Endothelial cell of umbilical vein (primary cell): ENCODE measurements around the gene SPAG6. TPM values are rescaled to one million over a fixed set of nuclear protein-coding genes. Genes with fewer than 3 reads are reported as not detected.

Source experiments
- BruUV-seq: library from RNA; stranded (reverse); fragments of 400-500 nt; replicated peaks from 2 replicates; lab custom pipeline; 2021; lab: Mats Ljungman, UMichigan
- CTCF ChIA-PET: fragments of 300-600, 350-600 bp; sonication (Branson Sonifier 250); formaldehyde crosslinking; loops from one replicate; lab custom pipeline; 2021; ENCODE audit warnings: antibody characterized with exemption, inconsistent platforms; lab: Charles Lee
- POLR2A ChIA-PET: fragments of 300-600, 350-600 bp; sonication (Branson Sonifier 250); formaldehyde crosslinking; loops from one replicate; lab custom pipeline; 2021; ENCODE audit warnings: antibody characterized with exemption, inconsistent platforms; lab: Charles Lee
- DNase-seq: peaks from one replicate; pipeline ENCODE4 v3.0.0-alpha.2; 2011; ENCODE audit warnings: low read depth, low spot score
- FAIRE-seq: peaks from 2 replicates; lab custom pipeline; 2011; peaks lifted over from hg19 to GRCh38; lab: Jason Lieb, UNC
- H2AFZ ChIP-seq: 2 replicates; pipeline ENCODE4 v1.6.0; 2012; ENCODE audit warnings: low read depth, low read length, control low read depth, inconsistent platforms
- H3K27ac ChIP-seq: 2 replicates; pipeline ENCODE4 v1.5.1; 2011; ENCODE audit warnings: low read depth, mild to moderate bottlenecking, control low read depth, low read length, moderate library complexity; ENCODE audit not compliant: insufficient read depth
- H3K27me3 ChIP-seq, 2 experiments: 2 replicates each; pipeline versions ENCODE4 v1.6.0 to v1.6.1; 2011; ENCODE audit warnings: low read length in 2 of 2, mixed read lengths in 1 of 2; ENCODE audit not compliant: control insufficient read depth in 2 of 2, insufficient read depth in 2 of 2
- H3K36me3 ChIP-seq, 2 experiments: 2 replicates in 1 of 2; 3 replicates in 1 of 2; pipeline ENCODE4 v1.5.1; 2011; ENCODE audit warnings: low read length in 2 of 2, mild to moderate bottlenecking in 1 of 2, moderate library complexity in 1 of 2; ENCODE audit not compliant: control insufficient read depth in 2 of 2, insufficient read depth in 2 of 2; ENCODE audit errors: extremely low read depth in 1 of 2
- H3K4me1 ChIP-seq: 3 replicates; pipeline ENCODE4 v1.5.1; 2011; ENCODE audit warnings: mild to moderate bottlenecking, low read length; ENCODE audit not compliant: control insufficient read depth, insufficient read depth; ENCODE audit errors: extremely low read depth
- H3K4me2 ChIP-seq: 2 replicates; pipeline ENCODE4 v1.6.1; 2011; ENCODE audit warnings: low read length, control low read depth, mixed read lengths; ENCODE audit not compliant: insufficient read depth
- H3K4me3 ChIP-seq, 3 experiments: fragments of 200-600 bp in 1 of 3; sonication (generic), shearing (Covaris generic) in 1 of 3; replicated peaks in 1 of 3; 2 replicates each; pipeline ENCODE4 v1.5.1; 2011 to 2016; ENCODE audit warnings: control low read depth in 3 of 3, low read length in 3 of 3, mild to moderate bottlenecking in 2 of 3, inconsistent platforms in 1 of 3, low read depth in 1 of 3, moderate library complexity in 1 of 3; ENCODE audit not compliant: insufficient read depth in 1 of 3
- H3K79me2 ChIP-seq: 2 replicates; pipeline ENCODE4 v1.6.0; 2012; ENCODE audit warnings: low read length, inconsistent platforms; ENCODE audit not compliant: control insufficient read depth, insufficient read depth
- H3K9ac ChIP-seq: replicated peaks from 2 replicates; pipeline ENCODE3; 2011; ENCODE audit warnings: low read length, control low read depth; ENCODE audit not compliant: insufficient read depth; ENCODE audit errors: extremely low read depth
- H3K9me1 ChIP-seq: replicated peaks from 3 replicates; pipeline ENCODE4 v1.6.0; 2011; ENCODE audit warnings: mild to moderate bottlenecking, low read length; ENCODE audit not compliant: control insufficient read depth, insufficient read depth; ENCODE audit errors: extremely low read depth
- H3K9me3 ChIP-seq: replicated peaks from 2 replicates; pipeline ENCODE4 v1.5.1; 2012; ENCODE audit warnings: low read length, inconsistent platforms; ENCODE audit not compliant: control insufficient read depth, insufficient read depth
- H4K20me1 ChIP-seq: replicated peaks from 2 replicates; pipeline ENCODE3; 2011; ENCODE audit warnings: mild to moderate bottlenecking, low read length; ENCODE audit not compliant: control insufficient read depth, insufficient read depth; ENCODE audit errors: extremely low read depth
- EZH2 ChIP-seq: IDR thresholded peaks from 2 replicates; pipeline ENCODE4 v1.6.1; 2012; ENCODE audit warnings: borderline replicate concordance, low read depth, mild to moderate bottlenecking, moderate library complexity, low read length, inconsistent platforms; ENCODE audit not compliant: severe bottlenecking
- GATA2 ChIP-seq: IDR thresholded peaks from 2 replicates; pipeline ENCODE4 v1.7.0; 2011; ENCODE audit warnings: low read depth, mild to moderate bottlenecking, moderate library complexity, mixed read lengths, low read length; ENCODE audit not compliant: insufficient read length, insufficient read depth
- MAX ChIP-seq: IDR thresholded peaks from 2 replicates; pipeline ENCODE4 v1.6.1; 2011; ENCODE audit not compliant: insufficient read depth, insufficient read length
- POLR2A ChIP-seq: IDR thresholded peaks from 2 replicates; pipeline ENCODE4 v1.6.1; 2012; ENCODE audit warnings: low read depth, mild to moderate bottlenecking, control low read depth, low read length
- dilution Hi-C: fragments of 300-500 bp; cut with MboI; formaldehyde crosslinking; loops from one replicate; pipeline ENCODE4 v1.15.0; 2019; ENCODE audit warnings: low sequenced_read_pairs; ENCODE audit not compliant: extremely low pct_ligation_motif_present
- intact Hi-C: fragments of 100-400 bp; cut with micrococcal nuclease; formaldehyde crosslinking; loops from one replicate; pipeline ENCODE4 v1.10.0; 2022
- polyA plus RNA-seq, 4 experiments: library from polyadenylated mRNA; depleted of rRNA in 3 of 4; stranded (reverse) in 3 of 4; unstranded in 1 of 4; fragments of >200 nt; gene quantifications; 2 replicates each; pipeline versions ENCODE4 v1.2.1 to v1.2.3, GENCODE V29; 2011 to 2012; ENCODE audit warnings: missing spikeins in 1 of 4
- total RNA-seq: library from RNA; stranded (reverse); gene quantifications from 2 replicates; pipeline ENCODE4 v1.2.3, GENCODE V29; 2021
- TF ChIP-seq, protein P1 (sequence below), 2 donors: IDR thresholded peaks; 1 replicate in 1 of 2; 2 replicates in 1 of 2; pipeline ENCODE4 v1.5.1; 2011; ENCODE audit warnings: low read length in 2 of 2, mild to moderate bottlenecking in 2 of 2, moderate library complexity in 2 of 2, control low read depth in 1 of 2, inconsistent platforms in 1 of 2, low read depth in 1 of 2; ENCODE audit not compliant: insufficient read depth in 1 of 2; ENCODE audit errors: extremely low read depth in 1 of 2

Gene SPAG6
- total and polyA plus RNA-seq, 2 donors (not counting 3 experiments of a cell fraction or from before 2014, with no cell fraction given) = not detected

DNA sequence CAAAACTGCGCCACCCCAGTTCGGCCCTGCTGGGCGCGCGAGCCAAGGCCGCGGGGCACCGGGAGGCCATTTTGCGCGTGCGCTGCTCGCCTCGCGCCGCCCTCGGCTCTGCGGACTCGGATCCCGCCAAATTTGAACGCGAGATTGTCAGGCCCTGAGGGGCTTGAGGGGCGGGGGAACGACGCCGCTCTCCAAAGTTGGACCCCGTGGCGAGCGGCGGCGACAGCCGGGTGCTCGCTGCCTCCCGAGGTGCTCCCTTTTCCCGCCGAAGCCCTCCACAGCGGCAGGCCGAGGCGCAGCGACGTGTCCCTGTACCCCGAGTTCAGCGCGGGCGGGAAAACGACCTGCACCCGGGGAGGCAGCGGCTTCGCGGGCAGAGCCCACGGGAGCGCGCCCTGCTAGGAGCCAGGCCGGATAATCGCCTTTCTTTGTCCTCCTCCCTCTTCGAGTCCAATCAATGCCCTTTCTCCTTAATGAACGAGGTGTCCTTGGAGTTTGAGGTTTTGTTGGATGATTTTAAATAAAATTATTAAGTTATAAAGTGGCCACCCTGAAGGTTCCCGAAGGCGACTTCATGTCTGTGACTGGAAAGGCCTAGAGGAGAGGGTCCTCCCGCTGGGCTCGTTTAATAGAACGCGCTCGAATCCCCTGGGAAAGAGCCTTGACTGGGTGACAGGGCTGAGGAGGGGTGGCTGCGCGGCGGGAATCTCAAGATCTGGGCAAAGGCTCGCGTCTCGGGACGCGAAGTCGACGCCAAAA is 10.7 kb upstream of the SPAG6 start:
- POLR2A ChIA-PET = no interaction called here
- H2AFZ ChIP-seq = peak overlapping the region; percentile 79
- peak overlapping the region; percentile 43 for H3K4me2 ChIP-seq
- no peak for FAIRE-seq
- no peaks in the 10 kb centered on the region for H3K9me3 ChIP-seq
- CTCF ChIA-PET = no interaction called here
- H3K9ac ChIP-seq = no peak overlapping the region
- DNase-seq = no peak
- TF ChIP-seq MAX (peak; percentile 47), POLR2A (no peak), EZH2 (no peak), GATA2 (no peak)
- H3K9me1 ChIP-seq = no peaks in the 10 kb centered on the region
- H3K36me3 ChIP-seq = peaks cover 2 to 3% of the 10 kb centered on the region in 2 experiments
- intact Hi-C loops = loop anchor here (1.0 kb wide), 1 partner anchor 8 kb away; no protein-coding TSS in a partner anchor
- peak overlapping the region in 2 of 3 experiments; percentile 23 to 35 for H3K4me3 ChIP-seq
- H3K27ac ChIP-seq = no peak overlapping the region
- no peaks in the 10 kb centered on the region for H4K20me1 ChIP-seq
- no peaks in the 10 kb centered on the region for H3K79me2 ChIP-seq
- dilution Hi-C loops = no loop called here
- peaks cover 52 to 64% of the 10 kb centered on the region in 2 experiments for H3K27me3 ChIP-seq
- peaks cover 11% of the 10 kb centered on the region for H3K4me1 ChIP-seq
- no TSS peak for BruUV-seq

GRCh38 chr10:22335173-22335933 is 9.9 kb upstream of the SPAG6 start:
- no peak overlapping the region for H3K9ac ChIP-seq
- no TSS peak for BruUV-seq
- CTCF ChIA-PET = no interaction called here

More at GRCh38 chr10:22335173-22335933, 9.9 kb upstream of the SPAG6 start:
- H3K4me3 ChIP-seq = peak overlapping the region in 2 of 3 experiments; percentile 23 to 35
- FAIRE-seq (no peak), DNase-seq (peak; percentile 40)
- H3K4me1 ChIP-seq = peaks cover 17% of the 10 kb centered on the region
- intact Hi-C loops (loop anchor here (1.0 kb wide), 1 partner anchor 9 kb away; no protein-coding TSS in a partner anchor), dilution Hi-C loops (no loop called here)
- POLR2A ChIA-PET = no interaction called here
- no peak overlapping the region for H3K27ac ChIP-seq
- no peaks in the 10 kb centered on the region for H3K36me3 ChIP-seq
- H3K9me3 ChIP-seq = no peaks in the 10 kb centered on the region
- H4K20me1 ChIP-seq = no peaks in the 10 kb centered on the region
- peak overlapping the region; percentile 78 for H2AFZ ChIP-seq
- H3K27me3 ChIP-seq = peaks cover 52 to 69% of the 10 kb centered on the region in 2 experiments
- H3K4me2 ChIP-seq = peak overlapping the region; percentile 43
- TF ChIP-seq, protein P1, sequence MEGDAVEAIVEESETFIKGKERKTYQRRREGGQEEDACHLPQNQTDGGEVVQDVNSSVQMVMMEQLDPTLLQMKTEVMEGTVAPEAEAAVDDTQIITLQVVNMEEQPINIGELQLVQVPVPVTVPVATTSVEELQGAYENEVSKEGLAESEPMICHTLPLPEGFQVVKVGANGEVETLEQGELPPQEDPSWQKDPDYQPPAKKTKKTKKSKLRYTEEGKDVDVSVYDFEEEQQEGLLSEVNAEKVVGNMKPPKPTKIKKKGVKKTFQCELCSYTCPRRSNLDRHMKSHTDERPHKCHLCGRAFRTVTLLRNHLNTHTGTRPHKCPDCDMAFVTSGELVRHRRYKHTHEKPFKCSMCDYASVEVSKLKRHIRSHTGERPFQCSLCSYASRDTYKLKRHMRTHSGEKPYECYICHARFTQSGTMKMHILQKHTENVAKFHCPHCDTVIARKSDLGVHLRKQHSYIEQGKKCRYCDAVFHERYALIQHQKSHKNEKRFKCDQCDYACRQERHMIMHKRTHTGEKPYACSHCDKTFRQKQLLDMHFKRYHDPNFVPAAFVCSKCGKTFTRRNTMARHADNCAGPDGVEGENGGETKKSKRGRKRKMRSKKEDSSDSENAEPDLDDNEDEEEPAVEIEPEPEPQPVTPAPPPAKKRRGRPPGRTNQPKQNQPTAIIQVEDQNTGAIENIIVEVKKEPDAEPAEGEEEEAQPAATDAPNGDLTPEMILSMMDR (IDR thresholded peaks at IDR 0.05; ENCODE audit: extremely low read depth in 1 of 2, insufficient read depth in 1 of 2, low read depth in 1 of 2, low read length in 2 of 2) = peak in 1 of 2 donors; percentile 2
- peak; percentile 98 for TF ChIP-seq EZH2
- no peak for TF ChIP-seq GATA2
- peak; percentile 39 for TF ChIP-seq MAX
- no peaks in the 10 kb centered on the region for H3K9me1 ChIP-seq
- H3K79me2 ChIP-seq = no peaks in the 10 kb centered on the region
